Smooth muscle cell (in vitro differentiated cells): ENCODE measurements around the gene MRPS35. TPM values are rescaled to one million over a fixed set of nuclear protein-coding genes. Genes with fewer than 3 reads are reported as not detected.

ENCODE experiments used
- DNase-seq: peaks from one replicate; lab custom pipeline; 2025; ENCODE audit not compliant: unreplicated experiment; lab: John Stamatoyannopoulos, UW
- H2AFZ ChIP-seq: fragments of 200-600 bp; sonication (generic); 2 replicates; pipeline ENCODE4 v1.6.0; 2016; ENCODE audit warnings: antibody characterized with exemption, low read depth, mild to moderate bottlenecking
- H3F3A ChIP-seq: fragments of 200-600 bp; sonication (generic); 2 replicates; pipeline ENCODE4 v1.6.0; 2017; ENCODE audit warnings: antibody characterized with exemption, low read depth
- H3K27ac ChIP-seq: fragments of 200-600 bp; sonication (generic); 2 replicates; pipeline ENCODE4 v1.5.1; 2016; ENCODE audit warnings: low read depth, mild to moderate bottlenecking
- H3K27me3 ChIP-seq: fragments of 200-600 bp; sonication (generic); 2 replicates; pipeline ENCODE4 v1.6.1; 2016; ENCODE audit warnings: low read depth, mild to moderate bottlenecking
- H3K36me3 ChIP-seq: fragments of 200-600 bp; sonication (generic); 2 replicates; pipeline ENCODE4 v1.5.1; 2016; ENCODE audit warnings: low read depth
- H3K4me1 ChIP-seq: fragments of 200-600 bp; sonication (generic); 2 replicates; pipeline ENCODE4 v1.5.1; 2016; ENCODE audit warnings: low read depth
- H3K4me2 ChIP-seq: fragments of 200-600 bp; sonication (generic); 2 replicates; pipeline ENCODE4 v1.6.0; 2016; ENCODE audit warnings: mild to moderate bottlenecking
- H3K4me3 ChIP-seq: fragments of 200-600 bp; sonication (generic); 2 replicates; pipeline ENCODE4 v1.5.1; 2016; ENCODE audit warnings: mild to moderate bottlenecking
- H3K79me2 ChIP-seq: fragments of 200-600 bp; sonication (generic); 2 replicates; pipeline ENCODE4 v1.6.0; 2016; ENCODE audit warnings: low read depth, mild to moderate bottlenecking
- H3K9ac ChIP-seq: fragments of 200-600 bp; sonication (generic); 2 replicates; pipeline ENCODE4 v1.6.0; 2016; ENCODE audit warnings: low read depth
- H3K9me3 ChIP-seq: fragments of 200-600 bp; sonication (generic); replicated peaks from 2 replicates; pipeline ENCODE4 v1.5.1; 2016; ENCODE audit warnings: low read depth
- H4K20me1 ChIP-seq: fragments of 200-600 bp; sonication (generic); 2 replicates; pipeline ENCODE4 v1.6.0; 2016; ENCODE audit warnings: low read depth
- CTCF ChIP-seq: fragments of 200-600 bp; sonication (generic); IDR thresholded peaks from 2 replicates; pipeline ENCODE4 v1.5.1; 2017; ENCODE audit warnings: borderline replicate concordance, mild to moderate bottlenecking, antibody characterized with exemption; ENCODE audit not compliant: insufficient read depth, poor library complexity, severe bottlenecking
- whole genome bisulfite sequencing: methylation state at CpG from one replicate; pipeline ENCODE4 v1.1.7; 2016; ENCODE audit warnings: low lambda C conversion rate; 5-methylcytosine and 5-hydroxymethylcytosine counted together
- polyA plus RNA-seq: library from polyadenylated mRNA; unstranded; fragments of >200 nt; fragmentation: Nextera tagmentation; extraction: Ambion mirVana; gene quantifications from 2 replicates; pipeline ENCODE4 v1.2.1, GENCODE V29; 2016
- total RNA-seq: library from RNA; depleted of rRNA; stranded (reverse); fragments of >200 nt; gene quantifications from 2 replicates; pipeline ENCODE4 v1.2.3, GENCODE V29; 2014

The MRPS35 gene
- total and polyA plus RNA-seq, 2 experiments from 2014 or later, result 51.6 to 77.1 TPM

- no peak overlapping the region for H3K4me3 ChIP-seq
- H3K9me3 ChIP-seq, result no peaks in the 10 kb centered on the region
- no peaks in the 10 kb centered on the region for H3K27me3 ChIP-seq
- H3K9ac ChIP-seq, result no peak overlapping the region
- no peak overlapping the region for H2AFZ ChIP-seq
- no peak overlapping the region for H3K4me2 ChIP-seq
- peaks cover 3% of the 10 kb centered on the region for H4K20me1 ChIP-seq
- whole genome bisulfite sequencing, result 82% methylated on average over 4 of the region's 4 CpGs
- H3K36me3 ChIP-seq, result peaks cover 11% of the 10 kb centered on the region
- no peak overlapping the region for H3K27ac ChIP-seq
- no peak for DNase-seq
- H3K79me2 ChIP-seq, result peaks cover 33% of the 10 kb centered on the region
- H3K4me1 ChIP-seq, result no peaks in the 10 kb centered on the region
- no peaks in the 10 kb centered on the region for H3F3A ChIP-seq
- no peak for TF ChIP-seq CTCF
These were observed 19.5 kb downstream of the MRPS35 start for GRCh38 chr12:27730097-27730588.

DNA sequence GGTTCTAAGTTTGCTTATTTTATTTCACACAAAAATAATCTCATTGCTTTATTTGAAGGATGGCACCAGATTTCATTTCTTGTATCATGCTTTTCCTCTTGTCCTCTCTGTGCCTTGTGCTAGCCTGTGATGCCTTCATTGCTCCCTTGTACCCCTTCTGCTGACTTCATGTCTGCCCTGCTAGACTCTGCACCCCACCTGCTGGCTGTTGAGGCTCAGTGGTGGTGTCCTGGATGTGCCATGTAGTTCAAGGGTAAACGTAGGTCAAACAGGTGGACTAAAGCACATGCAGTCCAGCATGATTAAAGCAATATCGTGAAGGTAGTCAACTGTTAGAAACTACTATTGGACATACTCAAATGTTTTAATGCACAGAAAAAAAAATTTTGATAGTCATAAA lies 21.6 kb downstream of the MRPS35 start:
- Histone ChIP-seq H3K27me3 (no peaks in the 10 kb centered on the region), H3K4me2 (no peak overlapping the region), H2AFZ (no peak overlapping the region), H3K4me3 (no peak overlapping the region), H3F3A (no peaks in the 10 kb centered on the region), H3K27ac (no peak overlapping the region), H3K9ac (no peak overlapping the region), H3K4me1 (no peaks in the 10 kb centered on the region), H4K20me1 (peaks cover 3% of the 10 kb centered on the region), H3K36me3 (peaks cover 8% of the 10 kb centered on the region), H3K9me3 (no peaks in the 10 kb centered on the region), H3K79me2 (peaks cover 32% of the 10 kb centered on the region)
- TF ChIP-seq CTCF, result peak; percentile 9
- DNase-seq, result no peak
- 86% methylated on average over 2 of the region's 2 CpGs for WGBS

GRCh38 chr12:27733052-27733656 lies 22.5 kb downstream of the MRPS35 start:
- Histone ChIP-seq H3K36me3 (peaks cover 12% of the 10 kb centered on the region), H2AFZ (no peak overlapping the region)
- WGBS, result 59% methylated on average over 3 of the region's 3 CpGs

More at GRCh38 chr12:27733052-27733656, 22.5 kb downstream of the MRPS35 start:
- H3K27ac ChIP-seq, result no peak overlapping the region
- TF ChIP-seq CTCF, result peak; percentile 93
- no peaks in the 10 kb centered on the region for H3F3A ChIP-seq
- no peak overlapping the region for H3K4me2 ChIP-seq
- H3K9me3 ChIP-seq, result no peaks in the 10 kb centered on the region
- H3K4me3 ChIP-seq, result no peak overlapping the region
- H3K4me1 ChIP-seq, result no peaks in the 10 kb centered on the region
- peaks cover 3% of the 10 kb centered on the region for H4K20me1 ChIP-seq
- H3K9ac ChIP-seq, result no peak overlapping the region
- peaks cover 30% of the 10 kb centered on the region for H3K79me2 ChIP-seq
- DNase-seq, result no peak
- no peaks in the 10 kb centered on the region for H3K27me3 ChIP-seq
